CD14-positive monocyte (primary cell): ENCODE data around the gene NRXN3. TPM values are rescaled to one million over a fixed set of nuclear protein-coding genes. Genes with fewer than 3 reads are reported as not detected.
"Not testable (repeated sequence)": the region's sequence is repeated elsewhere in the genome, so short reads cannot be mapped to it uniquely, and the experiment has no call there.

Experiments used
- DNase-seq, 3 donors: peaks; one replicate each; pipeline ENCODE4 v3.0.0-alpha.2; 2011 to 2022
- H2AFZ ChIP-seq: 2 replicates; pipeline ENCODE4 v1.6.0; 2012; ENCODE audit warnings: mild to moderate bottlenecking, low read depth, low read length, inconsistent platforms; ENCODE audit not compliant: insufficient read depth, poor library complexity, severe bottlenecking
- H3K27ac ChIP-seq, 2 donors: 1 replicate in 1 of 2; 2 replicates in 1 of 2; pipeline ENCODE4 v1.5.1; 2012 to 2013; ENCODE audit warnings: low read length in 2 of 2, control low read depth in 1 of 2, inconsistent platforms in 1 of 2, low read depth in 1 of 2, mild to moderate bottlenecking in 1 of 2
- H3K27me3 ChIP-seq, 2 donors: one replicate each; pipeline versions ENCODE4 v1.6.0 to v1.6.1; 2011 to 2013; ENCODE audit warnings: low read length in 2 of 2; ENCODE audit not compliant: control insufficient read depth in 2 of 2, insufficient read depth in 2 of 2
- H3K36me3 ChIP-seq, 2 donors: replicated peaks in 1 of 2; 1 replicate in 1 of 2; 2 replicates in 1 of 2; pipeline versions ENCODE4 v1.5.1 to v1.6.1; 2012 to 2013; ENCODE audit warnings: low read length in 2 of 2, control low read depth in 1 of 2, inconsistent platforms in 1 of 2, mild to moderate bottlenecking in 1 of 2; ENCODE audit not compliant: insufficient read depth in 2 of 2, control insufficient read depth in 1 of 2
- H3K4me1 ChIP-seq, 2 donors: 1 replicate in 1 of 2; 2 replicates in 1 of 2; pipeline versions ENCODE4 v1.5.1 to v1.6.1; 2012 to 2013; ENCODE audit warnings: low read length in 2 of 2, control low read depth in 1 of 2, inconsistent platforms in 1 of 2, mild to moderate bottlenecking in 1 of 2, moderate library complexity in 1 of 2; ENCODE audit not compliant: insufficient read depth in 2 of 2, control insufficient read depth in 1 of 2
- H3K4me2 ChIP-seq: replicated peaks from 2 replicates; pipeline ENCODE3; 2012; ENCODE audit warnings: low read length, moderate library complexity, mild to moderate bottlenecking; ENCODE audit not compliant: poor library complexity, severe bottlenecking; ENCODE audit errors: extremely low read depth
- H3K4me3 ChIP-seq, 3 experiments: fragments of 200-600 bp in 1 of 3; sonication (generic) in 1 of 3; replicated peaks in 1 of 3; 1 replicate in 2 of 3; 2 replicates in 1 of 3; pipeline ENCODE4 v1.5.1; 2011 to 2013; ENCODE audit warnings: low read length in 3 of 3, mild to moderate bottlenecking in 3 of 3, control low read depth in 2 of 3, low read depth in 2 of 3, inconsistent platforms in 1 of 3, moderate library complexity in 1 of 3
- H3K79me2 ChIP-seq: 2 replicates; pipeline ENCODE4 v1.6.0; 2012; ENCODE audit warnings: mild to moderate bottlenecking, control low read depth, inconsistent platforms, low read length, moderate library complexity; ENCODE audit not compliant: insufficient read depth
- H3K9ac ChIP-seq: 2 replicates; pipeline ENCODE4 v1.6.0; 2017; ENCODE audit warnings: low read length, mild to moderate bottlenecking; ENCODE audit not compliant: insufficient read depth, poor library complexity, severe bottlenecking
- H3K9me3 ChIP-seq, 2 donors: replicated peaks in 1 of 2; 1 replicate in 1 of 2; 2 replicates in 1 of 2; pipeline versions ENCODE4 v1.5.1 to v1.6.1; 2012 to 2013; ENCODE audit warnings: low read length in 2 of 2, control low read depth in 1 of 2; ENCODE audit not compliant: control insufficient read depth in 1 of 2, insufficient read depth in 1 of 2
- H4K20me1 ChIP-seq: 2 replicates; pipeline ENCODE4 v1.6.0; 2012; ENCODE audit warnings: mild to moderate bottlenecking, low read length, control low read depth, moderate library complexity; ENCODE audit not compliant: insufficient read depth
- H3K27ac Mint-ChIP-seq, 7 donors: one replicate each; pipeline ENCODE4 v1.8.0; 2020; ENCODE audit warnings: mild to moderate bottlenecking in 7 of 7, mixed read lengths in 7 of 7, moderate library complexity in 6 of 7, inconsistent platforms in 2 of 7
- H3K27me3 Mint-ChIP-seq, 3 donors: one replicate each; pipeline ENCODE4 v1.8.0; 2021 to 2022; ENCODE audit warnings: low read depth in 3 of 3, mild to moderate bottlenecking in 3 of 3, mixed read lengths in 3 of 3, moderate library complexity in 3 of 3, inconsistent platforms in 1 of 3
- H3K36me3 Mint-ChIP-seq, 2 donors: one replicate each; pipeline ENCODE4 v1.8.0; 2020; ENCODE audit warnings: mixed read lengths in 2 of 2, inconsistent platforms in 1 of 2, mild to moderate bottlenecking in 1 of 2
- H3K4me1 Mint-ChIP-seq: one replicate; pipeline ENCODE4 v1.8.0; 2020; ENCODE audit warnings: mild to moderate bottlenecking, mixed read lengths
- H3K4me3 Mint-ChIP-seq, 2 donors: one replicate each; pipeline ENCODE4 v1.8.0; 2020; ENCODE audit warnings: mild to moderate bottlenecking in 2 of 2, mixed read lengths in 2 of 2, moderate library complexity in 1 of 2
- H3K9me3 Mint-ChIP-seq, 7 donors: one replicate each; pipeline ENCODE4 v1.8.0; 2020 to 2022; ENCODE audit warnings: mixed read lengths in 7 of 7, mild to moderate bottlenecking in 6 of 7, moderate library complexity in 6 of 7, inconsistent platforms in 2 of 7
- CTCF ChIP-seq: fragments of 200-600 bp; IDR thresholded peaks from one replicate; pipeline ENCODE4 v1.8.0; 2022; ENCODE audit warnings: antibody characterized with exemption, mild to moderate bottlenecking
- WGBS: methylation state at CpG from one replicate; pipeline ENCODE4 v1.1.5; 2013; ENCODE audit warnings: missing lambda C conversion rate; ENCODE audit not compliant: insufficient coverage; 5-methylcytosine and 5-hydroxymethylcytosine counted together
- intact Hi-C, 2 donors: fragments of 100-400 bp; cut with micrococcal nuclease; formaldehyde crosslinking; loops; one replicate each; pipeline versions ENCODE4 v1.15.0 to v1.15.1; 2023
- polyA plus RNA-seq, 3 donors: library from polyadenylated mRNA; depleted of rRNA in 1 of 3; unstranded in 2 of 3; stranded (reverse) in 1 of 3; fragments of 300-500 nt in 2 of 3; fragments of >200 nt in 1 of 3; fragmentation: Illumina TruSeq in 2 of 3; gene quantifications; 1 replicate in 2 of 3; 2 replicates in 1 of 3; pipeline ENCODE4 v1.2.3, GENCODE V29; 2012 to 2021

Gene NRXN3
- polyA plus RNA-seq, 3 donors, result not detected

- H3K27me3 Mint-ChIP-seq, result peaks cover 0 to 2% (median 0%) of the 10 kb centered on the region in 3 donors
- Histone ChIP-seq H2AFZ (no peak overlapping the region), H3K27me3 (no peaks in the 10 kb centered on the region), H4K20me1 (no peaks in the 10 kb centered on the region), H3K4me2 (no peak overlapping the region), H3K4me1 (no peaks in the 10 kb centered on the region), H3K9me3 (no peaks in the 10 kb centered on the region), H3K9ac (no peak overlapping the region), H3K4me3 (no peak overlapping the region), H3K27ac (no peak overlapping the region), H3K79me2 (no peaks in the 10 kb centered on the region), H3K36me3 (no peaks in the 10 kb centered on the region)
- peaks cover 4% of the 10 kb centered on the region for H3K4me1 Mint-ChIP-seq
- TF ChIP-seq CTCF, result no peak
- no peak overlapping the region for H3K27ac Mint-ChIP-seq
- no peak for DNase-seq
- no peaks in the 10 kb centered on the region for H3K36me3 Mint-ChIP-seq
- intact Hi-C loops, result no loop called here
- no peak overlapping the region for H3K4me3 Mint-ChIP-seq
- peaks cover 0 to 4% (median 0%) of the 10 kb centered on the region in 7 donors for H3K9me3 Mint-ChIP-seq
- WGBS, result no CpG with 5 or more reads among the region's 4 CpGs
Observed at GRCh38 chr14:79017561-79017960, 847.4 kb downstream of the NRXN3 start.

- H4K20me1 ChIP-seq, result no peaks in the 10 kb centered on the region
- H3K79me2 ChIP-seq, result no peaks in the 10 kb centered on the region
- WGBS, result no CpG with 5 or more reads among the region's 2 CpGs
- no peak overlapping the region for H3K4me3 ChIP-seq
- no peaks in the 10 kb centered on the region for H3K9me3 ChIP-seq
- no peaks in the 10 kb centered on the region for H3K4me1 ChIP-seq
- no peak overlapping the region for H3K9ac ChIP-seq
- Mint-ChIP-seq H3K36me3 (no peaks in the 10 kb centered on the region), H3K4me1 (peaks cover 4% of the 10 kb centered on the region), H3K9me3 (peaks cover 0 to 5% (median 2%) of the 10 kb centered on the region in 7 donors), H3K27me3 (peaks cover 0 to 2% (median 0%) of the 10 kb centered on the region in 3 donors), H3K27ac (no peak overlapping the region), H3K4me3 (no peak overlapping the region)
- DNase-seq, result no peak
- TF ChIP-seq CTCF, result no peak
- H3K27me3 ChIP-seq, result no peaks in the 10 kb centered on the region
- intact Hi-C loops, result no loop called here
- no peak overlapping the region for H2AFZ ChIP-seq
- H3K27ac ChIP-seq, result no peak overlapping the region
- no peaks in the 10 kb centered on the region for H3K36me3 ChIP-seq
- no peak overlapping the region for H3K4me2 ChIP-seq
Observed at GRCh38 chr14:79018836-79019235, 848.7 kb downstream of the NRXN3 start.

GRCh38 chr14:79019898-79020297 is 849.7 kb downstream of the NRXN3 start:
- DNase-seq, H3K27ac Mint-ChIP-seq, H3K9me3 Mint-ChIP-seq, H3K4me2 ChIP-seq, H3K36me3 ChIP-seq, H4K20me1 ChIP-seq, intact Hi-C loops, H3K27ac ChIP-seq, H3K9ac ChIP-seq, H3K4me1 ChIP-seq, H3K4me1 Mint-ChIP-seq, H3K27me3 Mint-ChIP-seq, H3K9me3 ChIP-seq, H3K4me3 ChIP-seq, H3K27me3 ChIP-seq, H3K36me3 Mint-ChIP-seq, H3K4me3 Mint-ChIP-seq, H3K79me2 ChIP-seq, H2AFZ ChIP-seq: not testable (repeated sequence)
- no CpG with 5 or more reads among the region's 1 CpG for WGBS
